ENCODE measurements around the gene PSMD8.

The PSMD8 gene

DNA sequence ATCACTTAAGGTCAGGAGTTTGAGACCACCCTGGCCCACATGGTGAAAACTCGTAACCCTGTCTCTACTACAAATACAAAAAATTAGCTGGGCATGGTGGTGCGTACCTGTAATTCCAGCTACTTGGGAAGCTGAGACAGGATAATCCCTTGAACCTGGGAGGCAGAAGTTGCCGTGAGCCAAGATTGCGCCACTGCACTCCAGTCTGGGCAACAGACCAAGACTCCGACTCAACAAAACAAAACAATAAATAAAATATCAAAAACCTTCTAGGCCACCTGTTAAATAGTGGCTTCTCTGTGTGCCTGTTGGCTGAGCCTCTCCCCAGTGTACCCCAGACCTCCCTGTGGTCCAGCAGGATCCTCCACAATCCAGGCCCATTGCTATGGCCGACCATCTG is 3.3 kb upstream of the PSMD8 start:
- H3K4me1 ChIP-seq (ENCODE audit: insufficient read depth, low read length, severe bottlenecking): peaks cover 15% of the 10 kb centered on the region
- H3K27ac ChIP-seq (ENCODE audit: low read depth, low read length, poor library complexity, severe bottlenecking): no peak overlapping the region
- no peak overlapping the region for H3K4me2 ChIP-seq (ENCODE audit: low read length)
- H3K9me3 ChIP-seq (ENCODE audit: low read length): no peaks in the 10 kb centered on the region
- TF ChIP-seq EZH2 (IDR thresholded peaks at IDR 0.05; ENCODE audit: borderline replicate concordance, low read length) (no peak), CTCF (IDR thresholded peaks at IDR 0.05; ENCODE audit: low read length) (no peak)
- H3K27me3 ChIP-seq (ENCODE audit: insufficient read depth, low read length): 0 out of 2 replicates have a peak, but pooled peaks cover 5% of the 10 kb centered on the region
- H3K4me3 ChIP-seq (ENCODE audit: low read depth, low read length, poor library complexity, severe bottlenecking): no peak overlapping the region
- H4K20me1 ChIP-seq (ENCODE audit: insufficient read depth, low read length): no peaks in the 10 kb centered on the region
- no peak overlapping the region for H3K9ac ChIP-seq (ENCODE audit: low read length)
- H3K79me2 ChIP-seq (ENCODE audit: insufficient read depth, low read length): peaks cover 11% of the 10 kb centered on the region
- H3K9me2 ChIP-seq (ENCODE audit: low read depth, low read length): no peaks in the 10 kb centered on the region
- 0 out of 2 replicates have a peak, but pooled peaks cover 2% of the 10 kb centered on the region for H3K36me3 ChIP-seq (ENCODE audit: insufficient read depth, low read length)
- no peaks in the 10 kb centered on the region for H3F3A ChIP-seq (ENCODE audit: insufficient read depth, low read length)
- no peak overlapping the region for H2AFZ ChIP-seq (ENCODE audit: low read length)

DNA sequence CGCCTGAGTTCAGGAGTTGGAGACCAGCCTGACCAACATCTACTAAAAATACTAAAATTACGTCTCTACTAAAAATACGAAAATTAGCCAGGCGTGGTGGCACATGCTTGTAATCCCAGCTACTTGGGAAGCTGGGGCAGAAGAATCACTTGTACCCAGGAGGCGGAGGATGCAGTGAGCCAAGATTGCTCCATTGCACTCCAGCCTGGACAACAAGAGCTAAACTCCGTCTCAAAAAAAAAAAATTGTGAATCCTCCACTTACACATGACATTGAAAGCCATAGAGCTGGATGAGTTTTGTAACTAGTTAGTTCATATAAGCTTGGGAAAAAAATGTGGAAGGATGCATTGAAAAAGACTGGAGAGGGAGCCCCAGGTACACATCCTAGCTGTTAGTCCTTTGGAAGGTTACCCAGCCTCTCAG is 452 bp upstream of the PSMD8 start:
- Histone ChIP-seq H3K4me1 (ENCODE audit: insufficient read depth, low read length, severe bottlenecking) (peaks cover 23% of the 10 kb centered on the region), H3K4me2 (ENCODE audit: low read length) (peak overlapping the region; percentile 77), H3K9ac (ENCODE audit: low read length) (peak overlapping the region; percentile 67), H3K4me3 (ENCODE audit: low read depth, low read length, poor library complexity, severe bottlenecking) (peak overlapping the region; percentile 74), H3K27ac (ENCODE audit: low read depth, low read length, poor library complexity, severe bottlenecking) (no peak overlapping the region), H2AFZ (ENCODE audit: low read length) (peak overlapping the region; percentile 60), H3K36me3 (ENCODE audit: insufficient read depth, low read length) (peaks cover 16% of the 10 kb centered on the region), H3K27me3 (ENCODE audit: insufficient read depth, low read length) (no peaks in the 10 kb centered on the region), H3K9me2 (ENCODE audit: low read depth, low read length) (no peaks in the 10 kb centered on the region), H4K20me1 (ENCODE audit: insufficient read depth, low read length) (no peaks in the 10 kb centered on the region), H3K9me3 (ENCODE audit: low read length) (no peaks in the 10 kb centered on the region), H3F3A (ENCODE audit: insufficient read depth, low read length) (no peaks in the 10 kb centered on the region), H3K79me2 (ENCODE audit: insufficient read depth, low read length) (peaks cover 13% of the 10 kb centered on the region)
- no peak for TF ChIP-seq CTCF (IDR thresholded peaks at IDR 0.05; ENCODE audit: low read length)
- no peak for TF ChIP-seq EZH2 (IDR thresholded peaks at IDR 0.05; ENCODE audit: borderline replicate concordance, low read length)

DNA sequence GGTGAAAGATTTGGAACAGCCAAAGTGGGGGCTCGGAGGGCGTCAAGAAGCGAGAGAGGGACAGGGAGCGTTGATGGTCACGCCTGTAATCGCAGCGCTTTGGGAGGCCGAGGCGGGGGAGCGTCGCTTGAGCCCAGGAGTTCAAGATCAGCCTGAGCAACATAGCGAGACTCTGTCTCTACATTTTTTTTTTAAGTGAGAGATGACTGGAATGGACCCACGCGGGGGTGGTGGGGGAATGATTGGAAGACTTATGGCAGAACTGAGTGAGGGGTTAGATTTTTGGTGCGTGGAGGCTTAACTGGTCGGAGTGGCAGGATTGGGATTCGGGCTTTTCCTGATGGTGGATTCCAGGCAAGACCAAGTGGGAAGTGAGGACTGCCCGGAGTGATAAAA is 725 bp downstream of the PSMD8 start:
- Histone ChIP-seq H3K36me3 (ENCODE audit: insufficient read depth, low read length) (peaks cover 25% of the 10 kb centered on the region), H3F3A (ENCODE audit: insufficient read depth, low read length) (no peaks in the 10 kb centered on the region), H3K79me2 (ENCODE audit: insufficient read depth, low read length) (peaks cover 13% of the 10 kb centered on the region), H3K9me3 (ENCODE audit: low read length) (no peaks in the 10 kb centered on the region), H3K9ac (ENCODE audit: low read length) (peak overlapping the region; percentile 93), H4K20me1 (ENCODE audit: insufficient read depth, low read length) (no peaks in the 10 kb centered on the region), H3K27ac (ENCODE audit: low read depth, low read length, poor library complexity, severe bottlenecking) (peak overlapping the region; percentile 42), H3K27me3 (ENCODE audit: insufficient read depth, low read length) (no peaks in the 10 kb centered on the region), H3K4me2 (ENCODE audit: low read length) (peak overlapping the region; percentile 96), H3K4me3 (ENCODE audit: low read depth, low read length, poor library complexity, severe bottlenecking) (peak overlapping the region; percentile 74), H3K9me2 (ENCODE audit: low read depth, low read length) (no peaks in the 10 kb centered on the region), H2AFZ (ENCODE audit: low read length) (no peak overlapping the region), H3K4me1 (ENCODE audit: insufficient read depth, low read length, severe bottlenecking) (peaks cover 23% of the 10 kb centered on the region)
- TF ChIP-seq EZH2 (IDR thresholded peaks at IDR 0.05; ENCODE audit: borderline replicate concordance, low read length) (no peak), CTCF (IDR thresholded peaks at IDR 0.05; ENCODE audit: low read length) (no peak)

Data from OCI-LY1 (cell line).